HG03135 (cell line): ENCODE data around the gene SEPTIN8.

ENCODE experiments used
- ATAC-seq: cut with Tn5 transposase; IDR thresholded peaks from one replicate; pipeline ENCODE4 v1.9.1; 2021; ENCODE audit warnings: mild to moderate bottlenecking, moderate library complexity; ENCODE audit not compliant: unreplicated experiment

SEPTIN8 gene

GRCh38 chr5:132714456-132715307, 62.4 kb downstream of the SEPTIN8 start:
- no peak for ATAC-seq

- ATAC-seq, result no peak
Measured at GRCh38 chr5:132708645-132709044, 68.4 kb downstream of the SEPTIN8 start.

- ATAC-seq, result no peak
Measured at GRCh38 chr5:132704875-132705274, 72.2 kb downstream of the SEPTIN8 start.
